A549 (cell line): ENCODE results near the gene NADSYN1. TPM values are rescaled to one million over a fixed set of nuclear protein-coding genes. Genes with fewer than 3 reads are reported as not detected.

Experiments used
- ATAC-seq, 2 experiments: fragments of 200-7000 bp in 1 of 2; fragments of >200 bp in 1 of 2; cut with Nextera tagmentation in 1 of 2; cut with Tn5 transposase in 1 of 2; 3 replicates each; pipeline versions ENCODE4 v1.8.0 to v1.9.1; 2018 to 2020; ENCODE audit warnings: mild to moderate bottlenecking in 1 of 2, moderate library complexity in 1 of 2
- CTCF ChIA-PET: fragments of 300-600 bp; sonication (Branson Sonifier 250); formaldehyde crosslinking; extraction: SDS; loops from one replicate; lab custom pipeline; 2021; ENCODE audit warnings: antibody characterized with exemption, inconsistent platforms; lab: Yijun Ruan, JAX
- POLR2A ChIA-PET: fragments of 350-600 bp; formaldehyde crosslinking; extraction: SDS; loops from one replicate; lab custom pipeline; 2021; ENCODE audit warnings: antibody characterized with exemption, inconsistent platforms; lab: Yijun Ruan, JAX
- DNase-seq, 2 experiments: peaks; one replicate each; pipeline versions ENCODE4 v3.0.0 to v3.0.0-alpha.2; 2011 to 2016; ENCODE audit warnings: low read depth in 1 of 2, low spot score in 1 of 2
- FAIRE-seq: peaks from 2 replicates; lab custom pipeline; 2011; peaks lifted over from hg19 to GRCh38; lab: Jason Lieb, UNC
- H3K27ac ChIP-seq, 2 experiments: fragments of >200 bp; sonication (Bioruptor Twin); formaldehyde crosslinking; 3 replicates each; pipeline ENCODE4 v1.5.1; 2016 to 2017
- H3K4me1 ChIP-seq: fragments of >200 bp; sonication (Bioruptor Twin); formaldehyde crosslinking; 3 replicates; pipeline ENCODE4 v1.6.1; 2016
- H3K4me2 ChIP-seq: fragments of >200 bp; sonication (Bioruptor Twin); formaldehyde crosslinking; 3 replicates; pipeline ENCODE4 v1.6.1; 2016
- H3K4me3 ChIP-seq: fragments of >200 bp; sonication (Bioruptor Twin); formaldehyde crosslinking; 3 replicates; pipeline ENCODE4 v1.5.1; 2016
- H3K9me3 ChIP-seq: fragments of >200 bp; sonication (Bioruptor Twin); formaldehyde crosslinking; 3 replicates; pipeline ENCODE4 v1.6.1; 2016
- CBX8 ChIP-seq: fragments of 200-600 bp; sonication (generic); IDR thresholded peaks from 2 replicates; pipeline ENCODE4 v1.6.1; 2016
- CEBPB ChIP-seq, 2 experiments: fragments of >200 bp in 1 of 2; sonication (Bioruptor Twin) in 1 of 2; formaldehyde crosslinking in 1 of 2; IDR thresholded peaks; 2 replicates each; pipeline ENCODE4 v1.6.1; 2012 to 2016
- CHD2 ChIP-seq: fragments of 150-350 bp; IDR thresholded peaks from 2 replicates; pipeline ENCODE4 v1.6.1; 2014; ENCODE audit warnings: low read length; ENCODE audit not compliant: partially characterized antibody
- EHMT2 ChIP-seq: fragments of 200-600 bp; sonication (generic); IDR thresholded peaks from 2 replicates; pipeline ENCODE4 v1.6.1; 2016; ENCODE audit warnings: antibody characterized with exemption, low read depth, mild to moderate bottlenecking, moderate library complexity
- ESRRA ChIP-seq: fragments of 150-350 bp; IDR thresholded peaks from 2 replicates; pipeline ENCODE4 v1.6.1; 2014; ENCODE audit warnings: mild to moderate bottlenecking, low read length, borderline replicate concordance
- FOSB ChIP-seq: fragments of 250-450 bp; sonication (Bioruptor Pico); IDR thresholded peaks from 2 replicates; pipeline ENCODE4 v1.5.0; 2020; ENCODE audit warnings: mild to moderate bottlenecking, moderate library complexity
- HOXA7 ChIP-seq: fragments of 250-450 bp; sonication (Bioruptor Pico); IDR thresholded peaks from 2 replicates; pipeline ENCODE4 v1.5.0; 2020; ENCODE audit warnings: mild to moderate bottlenecking, moderate library complexity
- HOXB13 ChIP-seq: fragments of 250-450 bp; sonication (Bioruptor Pico); IDR thresholded peaks from 2 replicates; pipeline ENCODE4 v1.5.0; 2020; ENCODE audit warnings: low read depth, mild to moderate bottlenecking, moderate library complexity
- JUNB ChIP-seq: fragments of >200 bp; sonication (Bioruptor Twin); formaldehyde crosslinking; IDR thresholded peaks from 2 replicates; pipeline ENCODE4 v1.6.1; 2016
- KDM1A ChIP-seq: fragments of 200-600 bp; sonication (generic); IDR thresholded peaks from 2 replicates; pipeline ENCODE4 v1.6.1; 2016; ENCODE audit warnings: low read depth, mild to moderate bottlenecking
- MYC ChIP-seq: IDR thresholded peaks from 2 replicates; pipeline ENCODE4 v1.6.1; 2012; ENCODE audit warnings: mild to moderate bottlenecking, inconsistent platforms, low read length, improper control_type of control experiment, borderline replicate concordance
- NR3C1 ChIP-seq: fragments of >200 bp; sonication (Bioruptor Twin); formaldehyde crosslinking; IDR thresholded peaks from 3 replicates; pipeline ENCODE4 v1.6.1; 2017
- RAD21 ChIP-seq, 2 experiments: fragments of >200 bp in 1 of 2; sonication (Bioruptor Twin) in 1 of 2; formaldehyde crosslinking in 1 of 2; IDR thresholded peaks in 1 of 2; conservative IDR thresholded peaks in 1 of 2; 2 replicates in 1 of 2; 3 replicates in 1 of 2; pipeline ENCODE4 v1.6.1; 2012 to 2018; ENCODE audit warnings: inconsistent platforms in 1 of 2
- RCOR1 ChIP-seq: fragments of 150-350 bp; IDR thresholded peaks from 2 replicates; pipeline ENCODE4 v1.6.1; 2014; ENCODE audit warnings: antibody characterized with exemption, low read length, low read depth
- TFCP2L1 ChIP-seq: fragments of 250-450 bp; sonication (Bioruptor Pico); IDR thresholded peaks from 2 replicates; pipeline ENCODE4 v1.5.0; 2021; ENCODE audit warnings: mild to moderate bottlenecking
- TP53 ChIP-seq: fragments of 250-450 bp; sonication (Bioruptor Pico); IDR thresholded peaks from 2 replicates; pipeline ENCODE4 v1.5.0; 2021; ENCODE audit warnings: mild to moderate bottlenecking, moderate library complexity
- ZFP36 ChIP-seq: fragments of 450-650 bp; IDR thresholded peaks from 2 replicates; pipeline ENCODE4 v1.6.1; 2014; ENCODE audit warnings: borderline replicate concordance; ENCODE audit not compliant: partially characterized antibody
- WGBS: methylation state at CpG from one replicate; pipeline ENCODE4 v1.1.6; 2017; ENCODE audit errors: missing lambda C conversion rate; 5-methylcytosine and 5-hydroxymethylcytosine counted together
- polyA plus RNA-seq, 4 experiments: library from polyadenylated mRNA; depleted of rRNA in 3 of 4; stranded (reverse); fragments of >200 nt; fragmentation: RNase III in 1 of 4; extraction: RNeasy Plus Mini Kit Qiagen cat#74134 plus additional on column Dnase treatment in 1 of 4; gene quantifications; 2 replicates in 3 of 4; 3 replicates in 1 of 4; pipeline ENCODE4 v1.2.3, GENCODE V29; 2011 to 2017
- TF ChIP-seq, protein P1 (sequence below): fragments of 200-600 bp; sonication (generic); IDR thresholded peaks from 2 replicates; pipeline ENCODE4 v1.6.1; 2016; ENCODE audit warnings: antibody characterized with exemption, mild to moderate bottlenecking, moderate library complexity
- TF ChIP-seq, protein P2 (sequence below): IDR thresholded peaks from 2 replicates; pipeline ENCODE4 v1.6.1; 2012
- TF ChIP-seq, protein P3 (sequence below): fragments of 450-650 bp; IDR thresholded peaks from 2 replicates; pipeline ENCODE4 v1.6.1; 2014; ENCODE audit warnings: antibody characterized with exemption
- TF ChIP-seq, protein P4 (sequence below): IDR thresholded peaks from 2 replicates; pipeline ENCODE4 v1.6.1; 2012; ENCODE audit warnings: low read depth, borderline replicate concordance

Gene NADSYN1
- polyA plus RNA-seq, 2 of the 4 experiments (the other 2 are of a cell fraction) = 34.6 to 63.3 TPM

DNA sequence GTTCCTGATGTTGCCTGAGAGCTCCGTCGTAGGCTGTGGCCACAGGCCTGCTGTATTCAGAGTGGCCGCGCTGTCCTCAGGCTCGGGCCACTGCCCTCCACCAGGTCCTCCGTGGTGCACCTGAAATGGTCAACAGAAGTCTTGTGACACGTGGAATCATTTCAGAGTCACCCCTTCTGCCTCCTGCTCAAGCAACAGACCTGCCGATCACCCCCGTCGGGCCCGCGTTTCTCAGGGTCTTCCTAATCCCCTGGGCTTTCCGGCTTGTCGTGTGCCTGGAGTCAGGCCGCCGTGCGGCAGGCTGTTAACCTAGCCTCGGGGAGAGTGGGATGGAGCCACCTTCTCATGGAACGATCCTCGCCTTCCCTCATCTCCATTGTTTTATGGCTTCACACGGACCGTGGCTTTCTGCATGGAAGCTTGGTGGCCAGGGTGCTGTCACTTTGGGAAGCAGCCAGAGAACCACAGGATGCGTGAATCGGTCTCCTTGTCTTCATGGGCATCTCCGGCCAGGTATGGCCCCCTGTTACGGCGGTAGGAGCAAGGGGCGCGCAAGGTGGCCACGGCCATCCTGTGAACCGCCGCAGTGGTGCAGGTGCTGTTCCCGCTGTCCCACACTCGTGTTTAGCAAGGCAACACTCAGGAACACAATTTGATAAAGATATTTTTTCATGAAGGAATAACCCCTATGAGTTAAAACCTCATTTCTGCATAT lies 24.1 kb downstream of the NADSYN1 start:
- no peak for FAIRE-seq
- no peak for DNase-seq
- no peak for TF ChIP-seq ESRRA
- TF ChIP-seq, protein P1, sequence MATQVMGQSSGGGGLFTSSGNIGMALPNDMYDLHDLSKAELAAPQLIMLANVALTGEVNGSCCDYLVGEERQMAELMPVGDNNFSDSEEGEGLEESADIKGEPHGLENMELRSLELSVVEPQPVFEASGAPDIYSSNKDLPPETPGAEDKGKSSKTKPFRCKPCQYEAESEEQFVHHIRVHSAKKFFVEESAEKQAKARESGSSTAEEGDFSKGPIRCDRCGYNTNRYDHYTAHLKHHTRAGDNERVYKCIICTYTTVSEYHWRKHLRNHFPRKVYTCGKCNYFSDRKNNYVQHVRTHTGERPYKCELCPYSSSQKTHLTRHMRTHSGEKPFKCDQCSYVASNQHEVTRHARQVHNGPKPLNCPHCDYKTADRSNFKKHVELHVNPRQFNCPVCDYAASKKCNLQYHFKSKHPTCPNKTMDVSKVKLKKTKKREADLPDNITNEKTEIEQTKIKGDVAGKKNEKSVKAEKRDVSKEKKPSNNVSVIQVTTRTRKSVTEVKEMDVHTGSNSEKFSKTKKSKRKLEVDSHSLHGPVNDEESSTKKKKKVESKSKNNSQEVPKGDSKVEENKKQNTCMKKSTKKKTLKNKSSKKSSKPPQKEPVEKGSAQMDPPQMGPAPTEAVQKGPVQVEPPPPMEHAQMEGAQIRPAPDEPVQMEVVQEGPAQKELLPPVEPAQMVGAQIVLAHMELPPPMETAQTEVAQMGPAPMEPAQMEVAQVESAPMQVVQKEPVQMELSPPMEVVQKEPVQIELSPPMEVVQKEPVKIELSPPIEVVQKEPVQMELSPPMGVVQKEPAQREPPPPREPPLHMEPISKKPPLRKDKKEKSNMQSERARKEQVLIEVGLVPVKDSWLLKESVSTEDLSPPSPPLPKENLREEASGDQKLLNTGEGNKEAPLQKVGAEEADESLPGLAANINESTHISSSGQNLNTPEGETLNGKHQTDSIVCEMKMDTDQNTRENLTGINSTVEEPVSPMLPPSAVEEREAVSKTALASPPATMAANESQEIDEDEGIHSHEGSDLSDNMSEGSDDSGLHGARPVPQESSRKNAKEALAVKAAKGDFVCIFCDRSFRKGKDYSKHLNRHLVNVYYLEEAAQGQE = no peak
- no peak for TF ChIP-seq HOXA7
- TF ChIP-seq TFCP2L1 = no peak
- TF ChIP-seq, all 56 proteins: peak for 0
- no peak overlapping the region for H3K4me2 ChIP-seq
- ChIA-PET POLR2A (no interaction called here), CTCF (no interaction called here)
- ATAC-seq = no peak
- H3K27ac ChIP-seq = no peak overlapping the region
- no peak overlapping the region for H3K4me3 ChIP-seq
- no peaks in the 10 kb centered on the region for H3K4me1 ChIP-seq
- WGBS = 91% methylated on average over 32 of the region's 34 CpGs
- no peaks in the 10 kb centered on the region for H3K9me3 ChIP-seq

DNA sequence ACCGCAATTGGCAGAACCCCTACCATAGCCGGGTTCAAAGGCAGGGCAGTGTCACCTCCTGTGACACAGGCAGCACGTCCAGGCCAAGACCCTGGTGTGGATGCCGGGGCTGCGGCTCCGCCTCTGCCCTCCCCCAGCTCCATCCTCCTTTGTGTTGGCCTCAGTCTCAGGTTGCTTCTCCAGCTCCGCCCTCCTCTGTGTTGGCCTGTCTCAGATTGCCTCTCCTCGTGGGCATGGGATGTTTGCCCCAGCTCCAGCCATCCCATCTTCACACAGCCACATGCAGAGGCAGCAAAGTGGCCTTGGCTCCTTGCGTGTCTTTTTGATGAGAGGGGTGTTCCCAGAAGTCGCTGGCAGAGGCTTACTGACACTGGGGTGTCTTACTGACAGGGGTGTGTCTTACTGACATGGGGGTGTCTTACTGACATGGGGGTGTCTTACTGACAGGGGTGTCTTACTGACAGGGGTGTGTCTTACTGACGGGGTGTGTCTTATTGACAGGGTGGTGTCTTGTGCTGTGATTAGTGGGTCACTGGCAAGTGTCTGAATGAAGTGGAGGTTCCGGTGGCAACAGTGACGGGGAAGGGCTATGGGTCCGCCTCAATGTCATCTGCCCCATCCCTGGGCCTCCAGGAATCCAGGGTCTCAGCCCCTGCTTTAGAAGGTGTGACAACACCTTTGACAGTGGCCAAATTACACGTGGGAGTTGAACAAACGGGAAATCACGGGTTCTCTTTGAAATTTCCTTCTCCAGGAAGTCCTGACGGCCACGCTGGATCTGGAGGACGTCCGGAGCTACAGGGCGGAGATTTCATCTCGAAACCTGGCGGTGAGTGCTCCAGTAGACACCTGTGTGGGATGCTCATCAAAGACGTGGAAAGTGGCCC lies 24.9 kb downstream of the NADSYN1 start:
- Histone ChIP-seq H3K9me3 (no peaks in the 10 kb centered on the region), H3K4me2 (no peak overlapping the region), H3K4me3 (no peak overlapping the region), H3K4me1 (no peaks in the 10 kb centered on the region), H3K27ac (no peak overlapping the region)
- no peak for DNase-seq
- no peak for TF ChIP-seq RCOR1
- TF ChIP-seq RAD21 (conservative IDR thresholded peaks at IDR 0.05 in 1 of 2, IDR thresholded peaks at IDR 0.05 in 1 of 2) = no peak
- no peak for TF ChIP-seq TP53 (CRISPR knock-in tag)
- no peak for TF ChIP-seq EHMT2
- TF ChIP-seq NR3C1 = no peak
- TF ChIP-seq MYC = no peak
- no peak for TF ChIP-seq HOXB13
- TF ChIP-seq JUNB = no peak
- TF ChIP-seq, protein P2, sequence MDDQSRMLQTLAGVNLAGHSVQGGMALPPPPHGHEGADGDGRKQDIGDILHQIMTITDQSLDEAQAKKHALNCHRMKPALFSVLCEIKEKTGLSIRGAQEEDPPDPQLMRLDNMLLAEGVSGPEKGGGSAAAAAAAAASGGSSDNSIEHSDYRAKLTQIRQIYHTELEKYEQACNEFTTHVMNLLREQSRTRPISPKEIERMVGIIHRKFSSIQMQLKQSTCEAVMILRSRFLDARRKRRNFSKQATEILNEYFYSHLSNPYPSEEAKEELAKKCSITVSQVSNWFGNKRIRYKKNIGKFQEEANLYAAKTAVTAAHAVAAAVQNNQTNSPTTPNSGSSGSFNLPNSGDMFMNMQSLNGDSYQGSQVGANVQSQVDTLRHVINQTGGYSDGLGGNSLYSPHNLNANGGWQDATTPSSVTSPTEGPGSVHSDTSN = no peak
- no peak for TF ChIP-seq CBX8
- TF ChIP-seq CEBPB (IDR thresholded peaks at IDR 0.05) = no peak
- TF ChIP-seq, protein P3, sequence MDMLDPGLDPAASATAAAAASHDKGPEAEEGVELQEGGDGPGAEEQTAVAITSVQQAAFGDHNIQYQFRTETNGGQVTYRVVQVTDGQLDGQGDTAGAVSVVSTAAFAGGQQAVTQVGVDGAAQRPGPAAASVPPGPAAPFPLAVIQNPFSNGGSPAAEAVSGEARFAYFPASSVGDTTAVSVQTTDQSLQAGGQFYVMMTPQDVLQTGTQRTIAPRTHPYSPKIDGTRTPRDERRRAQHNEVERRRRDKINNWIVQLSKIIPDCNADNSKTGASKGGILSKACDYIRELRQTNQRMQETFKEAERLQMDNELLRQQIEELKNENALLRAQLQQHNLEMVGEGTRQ = no peak
- TF ChIP-seq, protein P4, sequence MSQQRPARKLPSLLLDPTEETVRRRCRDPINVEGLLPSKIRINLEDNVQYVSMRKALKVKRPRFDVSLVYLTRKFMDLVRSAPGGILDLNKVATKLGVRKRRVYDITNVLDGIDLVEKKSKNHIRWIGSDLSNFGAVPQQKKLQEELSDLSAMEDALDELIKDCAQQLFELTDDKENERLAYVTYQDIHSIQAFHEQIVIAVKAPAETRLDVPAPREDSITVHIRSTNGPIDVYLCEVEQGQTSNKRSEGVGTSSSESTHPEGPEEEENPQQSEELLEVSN = no peak
- no peak for TF ChIP-seq KDM1A
- no peak for TF ChIP-seq FOSB
- no peak for TF ChIP-seq ZFP36
- no peak for TF ChIP-seq CHD2
- WGBS = 90% methylated on average over 25 of the region's 25 CpGs
- FAIRE-seq = no peak
- no peak for ATAC-seq
- ChIA-PET CTCF (no interaction called here), POLR2A (no interaction called here)
